ENCODE measurements around the gene NDST1. TPM values are rescaled to one million over a fixed set of nuclear protein-coding genes. Genes with fewer than 3 reads are reported as not detected.

NDST1 gene
- polyA plus RNA-seq, 1 of the 3 experiments (the other 2 are of a cell fraction): 29.2 TPM

- ChIA-PET POLR2A (no interaction called here), CTCF (interaction anchor here (0.6 to 3.0 kb wide), 35 partner anchors 8 to 310 kb away, joined by 3 to 56 read pairs (median 4); partner anchors contain the start of genes RBM22 and RPS14)
- H3K4me3 ChIP-seq (ENCODE audit: low read depth in 2 of 2, low read length in 1 of 2): no peak overlapping the region
- H3K36me3 ChIP-seq (replicated peaks in 1 of 2; ENCODE audit: control insufficient read depth in 1 of 2, insufficient read depth in 2 of 2, low read length in 1 of 2): peaks cover 48 to 59% of the 10 kb centered on the region in 2 experiments
- peaks cover 4 to 30% of the 10 kb centered on the region in 2 experiments; a peak in 3 of 4 replicates for H3K4me1 ChIP-seq (ENCODE audit: control insufficient read depth in 1 of 2, insufficient read depth in 2 of 2, low read depth in 1 of 2, low read length in 1 of 2)
- H3K27ac ChIP-seq (ENCODE audit: low read depth in 2 of 2, low read length in 1 of 2): peak overlapping the region in 1 of 2 experiments; percentile 70; a peak in 2 of 4 replicates
- H3K9me3 ChIP-seq: no peaks in the 10 kb centered on the region
- peak; percentile 90 for DNase-seq
- no peaks in the 10 kb centered on the region for H3K27me3 ChIP-seq (ENCODE audit: insufficient read depth)
- H3F3A ChIP-seq (replicated peaks; ENCODE audit: insufficient read depth): peaks cover 23% of the 10 kb centered on the region
- TF ChIP-seq USF1 (IDR thresholded peaks at IDR 0.05; ENCODE audit: borderline replicate concordance, low read depth): no peak
- no peak for TF ChIP-seq NRF1 (IDR thresholded peaks at IDR 0.05; ENCODE audit: low read depth, low read length)
- peak; percentile 64 for TF ChIP-seq RAD21 (IDR thresholded peaks at IDR 0.05; ENCODE audit: low read length)
- TF ChIP-seq EP300 (IDR thresholded peaks at IDR 0.05; ENCODE audit: borderline replicate concordance in 1 of 2, low read depth in 1 of 2, low read length in 1 of 2): no peak
- TF ChIP-seq FOSL2 (IDR thresholded peaks at IDR 0.05; ENCODE audit: borderline replicate concordance, low read depth): no peak
- no peak for TF ChIP-seq ZBTB33 (IDR thresholded peaks at IDR 0.05; ENCODE audit: borderline replicate concordance, low read depth)
- TF ChIP-seq RFX5 (IDR thresholded peaks at IDR 0.05; ENCODE audit: low read length): no peak
- TF ChIP-seq POLR2AphosphoS5 (IDR thresholded peaks at IDR 0.05; ENCODE audit: low read depth, low read length): no peak
- TF ChIP-seq SMC3 (IDR thresholded peaks at IDR 0.05; ENCODE audit: low read depth, low read length): peak; percentile 72
- no peak for TF ChIP-seq GABPA (IDR thresholded peaks at IDR 0.05; ENCODE audit: low read depth)
- no peak for TF ChIP-seq ELF1 (IDR thresholded peaks at IDR 0.05)
- no peak for TF ChIP-seq FOXM1 (IDR thresholded peaks at IDR 0.05; ENCODE audit: low read depth)
- TF ChIP-seq MEF2A (IDR thresholded peaks at IDR 0.05; ENCODE audit: borderline replicate concordance, low read depth): no peak
- TF ChIP-seq NFIC (IDR thresholded peaks at IDR 0.05; ENCODE audit: borderline replicate concordance): no peak
- TF ChIP-seq GATA2 (CRISPR knock-in tag; IDR thresholded peaks at IDR 0.05): no peak
- no peak for TF ChIP-seq TEAD4 (IDR thresholded peaks at IDR 0.05; ENCODE audit: borderline replicate concordance, insufficient read depth)
- peak; percentile 63 for TF ChIP-seq CTCF (IDR thresholded peaks at IDR 0.05)
- TF ChIP-seq REST (IDR thresholded peaks at IDR 0.05; ENCODE audit: low read depth, low read length): no peak
- H3K4me2 ChIP-seq: no peak overlapping the region
- H3K79me2 ChIP-seq (ENCODE audit: insufficient read depth): no peaks in the 10 kb centered on the region
- WGBS (ENCODE audit: low lambda C conversion rate): 50% methylated on average over 3 of the region's 8 CpGs
- H4K20me1 ChIP-seq (ENCODE audit: insufficient read depth): no peaks in the 10 kb centered on the region
- H3K9ac ChIP-seq: no peak overlapping the region
- H2AFZ ChIP-seq (ENCODE audit: low read depth): no peak overlapping the region
- H3K9me2 ChIP-seq: no peaks in the 10 kb centered on the region
Observed at GRCh38 chr5:150544611-150545219, 36.8 kb downstream of the NDST1 start.
